Measurements from ENCODE around the gene KRT74.

GRCh38 chr12:52582971-52583456 is 9.4 kb upstream of the KRT74 start:
- TF ChIP-seq EGR1 (IDR thresholded peaks at IDR 0.05), result no peak; the same call in 1 of the 2 replicates
- TF ChIP-seq REST (IDR thresholded peaks at IDR 0.05; ENCODE audit: low read depth), result no peak
- TF ChIP-seq EP300 (IDR thresholded peaks at IDR 0.05; ENCODE audit: borderline replicate concordance), result no peak
